Uterus (tissue), 2 donors: Measurements from ENCODE around the gene MAN2A1.

ENCODE experiments used
- CTCF ChIP-seq, 4 experiments: fragments of 200-600 bp in 2 of 4; fragments of 450-650 bp in 2 of 4; sonication (generic) in 2 of 4; IDR thresholded peaks; one replicate each; pipeline ENCODE4 v1.5.1; 2016 to 2019; ENCODE audit warnings: antibody characterized with exemption in 4 of 4, mild to moderate bottlenecking in 2 of 4, moderate library complexity in 1 of 4
- POLR2A ChIP-seq, 2 donors: fragments of 450-650 bp; IDR thresholded peaks; one replicate each; pipeline ENCODE4 v1.6.1; 2016; ENCODE audit warnings: antibody characterized with exemption in 2 of 2, mild to moderate bottlenecking in 1 of 2, moderate library complexity in 1 of 2

DNA sequence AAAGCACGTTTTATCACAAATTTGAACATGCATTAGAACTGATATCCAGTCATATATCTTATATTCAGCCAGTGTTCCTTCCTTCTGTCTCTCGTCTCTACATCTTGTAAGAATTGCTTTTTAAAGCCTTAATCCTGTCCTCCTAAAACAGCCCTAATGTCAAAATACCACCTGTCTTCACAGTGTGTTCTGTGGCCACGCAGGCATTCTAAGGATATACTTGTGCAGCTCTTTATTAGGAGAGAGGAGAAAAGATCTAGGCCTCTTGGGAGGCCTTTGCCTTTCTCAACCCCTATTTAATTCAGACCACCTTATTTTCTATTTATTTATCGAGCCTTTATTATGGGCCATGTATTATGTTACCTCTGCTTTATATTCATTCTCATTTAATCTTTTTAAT, 78.3 kb downstream of the MAN2A1 start:
- no peak for TF ChIP-seq CTCF (IDR thresholded peaks at IDR 0.05)
- TF ChIP-seq POLR2A (IDR thresholded peaks at IDR 0.05), result no peak
